GM23338 (cell line): ENCODE data around the gene NSD1. TPM values are rescaled to one million over a fixed set of nuclear protein-coding genes. Genes with fewer than 3 reads are reported as not detected.

Experiments used
- ATAC-seq: fragments of 200-7000 bp; cut with Tn5 transposase; 3 replicates; pipeline ENCODE4 v1.9.1; 2020
- DNase-seq: peaks from one replicate; pipeline ENCODE4 v3.0.0-alpha.2; 2015; ENCODE audit warnings: low spot score
- H2AFZ ChIP-seq: fragments of 200-600 bp; sonication (generic); 2 replicates; pipeline ENCODE4 v1.8.0; 2016; ENCODE audit warnings: antibody characterized with exemption, mild to moderate bottlenecking, moderate library complexity
- H3F3A ChIP-seq: fragments of 200-600 bp; sonication (generic); replicated peaks from 2 replicates; pipeline ENCODE4 v1.8.0; 2017; ENCODE audit warnings: antibody characterized with exemption, mixed run types, low read depth
- H3K27ac ChIP-seq: fragments of 200-600 bp; sonication (generic); 2 replicates; pipeline ENCODE4 v1.6.1; 2016; ENCODE audit warnings: low read depth
- H3K27me3 ChIP-seq: fragments of 200-600 bp; sonication (generic); 2 replicates; pipeline ENCODE4 v1.8.0; 2016; ENCODE audit warnings: mild to moderate bottlenecking, mixed run types, moderate library complexity; ENCODE audit not compliant: insufficient read depth
- H3K36me3 ChIP-seq: fragments of 200-600 bp; sonication (generic); 2 replicates; pipeline ENCODE4 v1.8.0; 2016; ENCODE audit warnings: mild to moderate bottlenecking; ENCODE audit not compliant: insufficient read depth
- H3K4me1 ChIP-seq: fragments of 200-600 bp; sonication (generic); 2 replicates; pipeline ENCODE4 v1.8.0; 2016; ENCODE audit warnings: mild to moderate bottlenecking, moderate library complexity; ENCODE audit not compliant: insufficient read depth
- H3K4me2 ChIP-seq: fragments of 200-600 bp; sonication (generic); 2 replicates; pipeline ENCODE4 v1.7.1; 2017; ENCODE audit warnings: mixed run types
- H3K4me3 ChIP-seq: fragments of 200-600 bp; sonication (generic); 2 replicates; pipeline ENCODE4 v1.6.1; 2016; ENCODE audit warnings: mixed run types
- H3K79me2 ChIP-seq: fragments of 200-600 bp; sonication (generic); replicated peaks from 2 replicates; pipeline ENCODE4 v1.8.0; 2017; ENCODE audit warnings: mild to moderate bottlenecking; ENCODE audit not compliant: insufficient read depth
- H3K9me2 ChIP-seq: fragments of 200-600 bp; sonication (generic); 2 replicates; pipeline ENCODE4 v1.8.0; 2017; ENCODE audit not compliant: insufficient read depth
- H4K20me1 ChIP-seq: fragments of 200-600 bp; sonication (generic); replicated peaks from 2 replicates; pipeline ENCODE4 v1.8.0; 2017; ENCODE audit warnings: mild to moderate bottlenecking; ENCODE audit not compliant: insufficient read depth
- H3K27ac Mint-ChIP-seq: 2 replicates; pipeline ENCODE4 v1.8.0; 2020; ENCODE audit warnings: inconsistent platforms, mild to moderate bottlenecking, moderate library complexity, mixed read lengths
- H3K27me3 Mint-ChIP-seq: 3 replicates; pipeline ENCODE4 v1.8.0; 2022; ENCODE audit warnings: low read depth, mild to moderate bottlenecking, moderate library complexity, mixed read lengths, inconsistent platforms; ENCODE audit not compliant: insufficient read depth, poor library complexity
- H3K36me3 Mint-ChIP-seq: 3 replicates; pipeline ENCODE4 v1.8.0; 2021; ENCODE audit warnings: low read depth, mild to moderate bottlenecking, inconsistent platforms, moderate library complexity, mixed read lengths
- H3K4me1 Mint-ChIP-seq: 3 replicates; pipeline ENCODE4 v1.8.0; 2020; ENCODE audit warnings: mild to moderate bottlenecking, inconsistent platforms, mixed read lengths
- H3K4me3 Mint-ChIP-seq: 3 replicates; pipeline ENCODE4 v1.8.0; 2021; ENCODE audit warnings: moderate library complexity, mild to moderate bottlenecking, inconsistent platforms, mixed read lengths
- H3K9me3 Mint-ChIP-seq: 3 replicates; pipeline ENCODE4 v1.8.0; 2020; ENCODE audit warnings: moderate library complexity, mild to moderate bottlenecking, inconsistent platforms, mixed read lengths
- CREB1 ChIP-seq: fragments of 250-450 bp; sonication (Bioruptor Pico); IDR thresholded peaks from 2 replicates; pipeline ENCODE4 v1.5.0; 2020; ENCODE audit warnings: low read depth, mild to moderate bottlenecking, moderate library complexity
- ETS1 ChIP-seq: IDR thresholded peaks from 2 replicates; pipeline ENCODE4 v1.6.1; 2016; ENCODE audit warnings: antibody characterized with exemption
- EZH2 ChIP-seq: fragments of 200-600 bp; sonication (generic); IDR thresholded peaks from one replicate; pipeline ENCODE4 v1.8.0; 2017; ENCODE audit warnings: antibody characterized with exemption, mild to moderate bottlenecking, low read depth; ENCODE audit not compliant: unreplicated experiment
- JUNB ChIP-seq: IDR thresholded peaks from one replicate; pipeline ENCODE4 v1.6.1; 2016; ENCODE audit warnings: antibody characterized with exemption; ENCODE audit not compliant: unreplicated experiment
- NANOG ChIP-seq: IDR thresholded peaks from 2 replicates; pipeline ENCODE4 v1.6.1; 2016; ENCODE audit warnings: antibody characterized with exemption, borderline replicate concordance
- POLR2AphosphoS5 ChIP-seq: IDR thresholded peaks from 2 replicates; pipeline ENCODE4 v1.6.1; 2016; ENCODE audit warnings: antibody characterized with exemption, low read depth
- STAT1 ChIP-seq: IDR thresholded peaks from one replicate; pipeline ENCODE4 v1.6.1; 2016; ENCODE audit warnings: antibody characterized with exemption; ENCODE audit not compliant: unreplicated experiment
- ZNF114 ChIP-seq: fragments of 250-450 bp; sonication (Bioruptor Pico); IDR thresholded peaks from 2 replicates; pipeline ENCODE4 v1.5.0; 2020; ENCODE audit warnings: mild to moderate bottlenecking, moderate library complexity
- ZNF331 ChIP-seq: fragments of 250-450 bp; sonication (Bioruptor Pico); IDR thresholded peaks from 2 replicates; pipeline ENCODE4 v1.5.0; 2020; ENCODE audit warnings: low read depth, mild to moderate bottlenecking, moderate library complexity
- polyA plus RNA-seq: library from polyadenylated mRNA; unstranded; fragments of >200 nt; fragmentation: Nextera tagmentation; extraction: Ambion mirVana; gene quantifications from 2 replicates; pipeline ENCODE4 v1.2.1, GENCODE V29; 2016
- total RNA-seq: library from RNA; depleted of rRNA; stranded (reverse); fragments of >200 nt; shearing (Covaris generic); gene quantifications from 2 replicates; pipeline ENCODE4 v1.2.3, GENCODE V29; 2014
- TF ChIP-seq, protein P1 (sequence below): IDR thresholded peaks from one replicate; pipeline ENCODE4 v1.6.1; 2018; ENCODE audit warnings: antibody characterized with exemption; ENCODE audit not compliant: unreplicated experiment

Gene NSD1
- total and polyA plus RNA-seq, 2 experiments from 2014 or later: 96.4 to 106 TPM

DNA sequence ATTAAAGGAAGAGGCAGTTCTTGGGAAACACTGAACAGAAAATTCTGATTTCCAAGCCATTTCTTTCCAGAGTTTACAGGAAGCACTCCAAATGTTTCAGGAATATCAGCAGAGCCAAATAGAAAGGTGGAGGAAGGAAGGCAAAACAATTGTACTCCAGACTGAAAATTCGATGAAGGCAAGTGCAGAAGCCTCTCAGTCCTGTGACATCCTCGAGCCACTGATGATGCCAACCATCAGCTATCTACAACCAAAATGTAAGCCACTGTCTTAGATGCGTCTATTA lies 215.7 kb downstream of the NSD1 start:
- H3K27ac Mint-ChIP-seq: no peak overlapping the region
- peaks cover 14% of the 10 kb centered on the region for H3K36me3 Mint-ChIP-seq
- no peaks in the 10 kb centered on the region for H3K9me3 Mint-ChIP-seq
- H3K4me1 ChIP-seq: peaks cover 6% of the 10 kb centered on the region
- no peak overlapping the region for H2AFZ ChIP-seq
- TF ChIP-seq POLR2AphosphoS5: no peak
- TF ChIP-seq EZH2: no peak
- no peak for TF ChIP-seq ZNF114 (CRISPR knock-in tag)
- no peak for TF ChIP-seq NANOG
- TF ChIP-seq STAT1: no peak
- no peak for TF ChIP-seq ETS1
- no peak for TF ChIP-seq CREB1 (CRISPR knock-in tag)
- TF ChIP-seq, protein P1, sequence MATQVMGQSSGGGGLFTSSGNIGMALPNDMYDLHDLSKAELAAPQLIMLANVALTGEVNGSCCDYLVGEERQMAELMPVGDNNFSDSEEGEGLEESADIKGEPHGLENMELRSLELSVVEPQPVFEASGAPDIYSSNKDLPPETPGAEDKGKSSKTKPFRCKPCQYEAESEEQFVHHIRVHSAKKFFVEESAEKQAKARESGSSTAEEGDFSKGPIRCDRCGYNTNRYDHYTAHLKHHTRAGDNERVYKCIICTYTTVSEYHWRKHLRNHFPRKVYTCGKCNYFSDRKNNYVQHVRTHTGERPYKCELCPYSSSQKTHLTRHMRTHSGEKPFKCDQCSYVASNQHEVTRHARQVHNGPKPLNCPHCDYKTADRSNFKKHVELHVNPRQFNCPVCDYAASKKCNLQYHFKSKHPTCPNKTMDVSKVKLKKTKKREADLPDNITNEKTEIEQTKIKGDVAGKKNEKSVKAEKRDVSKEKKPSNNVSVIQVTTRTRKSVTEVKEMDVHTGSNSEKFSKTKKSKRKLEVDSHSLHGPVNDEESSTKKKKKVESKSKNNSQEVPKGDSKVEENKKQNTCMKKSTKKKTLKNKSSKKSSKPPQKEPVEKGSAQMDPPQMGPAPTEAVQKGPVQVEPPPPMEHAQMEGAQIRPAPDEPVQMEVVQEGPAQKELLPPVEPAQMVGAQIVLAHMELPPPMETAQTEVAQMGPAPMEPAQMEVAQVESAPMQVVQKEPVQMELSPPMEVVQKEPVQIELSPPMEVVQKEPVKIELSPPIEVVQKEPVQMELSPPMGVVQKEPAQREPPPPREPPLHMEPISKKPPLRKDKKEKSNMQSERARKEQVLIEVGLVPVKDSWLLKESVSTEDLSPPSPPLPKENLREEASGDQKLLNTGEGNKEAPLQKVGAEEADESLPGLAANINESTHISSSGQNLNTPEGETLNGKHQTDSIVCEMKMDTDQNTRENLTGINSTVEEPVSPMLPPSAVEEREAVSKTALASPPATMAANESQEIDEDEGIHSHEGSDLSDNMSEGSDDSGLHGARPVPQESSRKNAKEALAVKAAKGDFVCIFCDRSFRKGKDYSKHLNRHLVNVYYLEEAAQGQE: no peak
- no peak for TF ChIP-seq ZNF331 (CRISPR knock-in tag)
- TF ChIP-seq JUNB: no peak
- H3F3A ChIP-seq: 0 out of 2 replicates have a peak, but pooled peaks cover 6% of the 10 kb centered on the region
- H3K9me2 ChIP-seq: no peaks in the 10 kb centered on the region
- ATAC-seq (no peak), DNase-seq (no peak)
- peaks cover 13% of the 10 kb centered on the region; the same call in 1 of the 2 replicates for H3K36me3 ChIP-seq
- H3K79me2 ChIP-seq: peaks cover 67% of the 10 kb centered on the region
- H3K4me3 ChIP-seq: no peak overlapping the region
- H3K4me3 Mint-ChIP-seq: peak overlapping the region; percentile 18
- no peak overlapping the region for H3K4me2 ChIP-seq
- H3K27ac ChIP-seq: no peak overlapping the region
- no peaks in the 10 kb centered on the region for H3K27me3 ChIP-seq
- H3K4me1 Mint-ChIP-seq: peaks cover 22% of the 10 kb centered on the region
- peaks cover 22% of the 10 kb centered on the region for H4K20me1 ChIP-seq
- H3K27me3 Mint-ChIP-seq: peaks cover 7% of the 10 kb centered on the region

DNA sequence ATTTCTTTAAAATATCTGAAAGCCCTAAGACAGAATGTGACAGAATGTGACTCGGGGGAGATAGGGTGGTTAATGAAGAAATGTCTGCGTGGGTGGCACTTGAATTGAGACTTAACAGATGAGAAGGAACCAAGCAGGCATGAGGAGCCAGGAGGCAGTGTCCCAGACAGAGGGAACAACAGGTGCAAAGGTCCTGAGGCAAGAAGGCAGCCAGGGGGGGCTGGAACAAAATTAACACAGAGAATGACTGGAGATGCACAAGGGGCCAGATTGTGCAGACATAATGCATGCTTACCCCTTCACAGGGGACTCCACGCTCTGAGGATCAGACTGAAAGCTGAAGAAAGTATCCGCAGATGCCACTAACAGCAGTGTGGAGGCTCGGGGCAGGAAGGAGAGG lies 216.2 kb downstream of the NSD1 start:
- Histone ChIP-seq H3K27me3 (no peaks in the 10 kb centered on the region; the same call in 1 of the 2 replicates), H3K4me3 (peak overlapping the region; percentile 99; the same call in 1 of the 2 replicates), H3K36me3 (peaks cover 13% of the 10 kb centered on the region; the same call in 1 of the 2 replicates), H3F3A (0 out of 2 replicates have a peak, but pooled peaks cover 6% of the 10 kb centered on the region), H4K20me1 (peaks cover 22% of the 10 kb centered on the region), H3K4me1 (peaks cover 6% of the 10 kb centered on the region), H3K27ac (no peak overlapping the region), H2AFZ (no peak overlapping the region), H3K4me2 (peak overlapping the region; percentile 97; the same call in 1 of the 2 replicates), H3K9me2 (no peaks in the 10 kb centered on the region), H3K79me2 (peaks cover 63% of the 10 kb centered on the region)
- peaks cover 14% of the 10 kb centered on the region for H3K36me3 Mint-ChIP-seq
- H3K9me3 Mint-ChIP-seq: no peaks in the 10 kb centered on the region
- H3K27ac Mint-ChIP-seq: no peak overlapping the region
- peaks cover 11% of the 10 kb centered on the region for H3K27me3 Mint-ChIP-seq
- DNase-seq (no peak), ATAC-seq (no peak)
- H3K4me1 Mint-ChIP-seq: peaks cover 22% of the 10 kb centered on the region
- peak overlapping the region; percentile 99 for H3K4me3 Mint-ChIP-seq
- TF ChIP-seq STAT1: no peak
- TF ChIP-seq, protein P1: no peak
- no peak for TF ChIP-seq ZNF331 (CRISPR knock-in tag)
